ENCODE results near the gene FNDC3B.

Gene FNDC3B

GRCh38 chr3:172135185-172135584, 95.8 kb downstream of the FNDC3B start:
- DNase-seq (ENCODE audit: insufficient read length, low spot score) (no peak), FAIRE-seq (no peak)
- TF ChIP-seq CTCF (IDR thresholded peaks at IDR 0.05; ENCODE audit: insufficient read depth, missing control alignments), result no peak

- DNase-seq (ENCODE audit: insufficient read length, low spot score), result no peak
These were observed 96.4 kb downstream of the FNDC3B start for GRCh38 chr3:172135820-172136219.

GRCh38 chr3:172136330-172136729, 97.0 kb downstream of the FNDC3B start:
- DNase-seq (ENCODE audit: insufficient read length, low spot score), result no peak
- no peak for TF ChIP-seq CTCF (IDR thresholded peaks at IDR 0.05; ENCODE audit: insufficient read depth, missing control alignments)
- FAIRE-seq, result no peak

More at GRCh38 chr3:172135820-172136219, 96.4 kb downstream of the FNDC3B start:
- TF ChIP-seq CTCF (IDR thresholded peaks at IDR 0.05; ENCODE audit: insufficient read depth, missing control alignments), result no peak
- FAIRE-seq, result no peak

GRCh38 chr3:172137287-172138192, 98.2 kb downstream of the FNDC3B start:
- TF ChIP-seq CTCF (IDR thresholded peaks at IDR 0.05; ENCODE audit: insufficient read depth, missing control alignments), result no peak
- no peak for FAIRE-seq
- no peak for DNase-seq (ENCODE audit: insufficient read length, low spot score)

GRCh38 chr3:172138193-172138537, 98.8 kb downstream of the FNDC3B start:
- no peak for FAIRE-seq
- DNase-seq (ENCODE audit: insufficient read length, low spot score), result no peak
- no peak for TF ChIP-seq CTCF (IDR thresholded peaks at IDR 0.05; ENCODE audit: insufficient read depth, missing control alignments)

- DNase-seq (ENCODE audit: insufficient read length, low spot score) (no peak), FAIRE-seq (no peak)
- TF ChIP-seq CTCF (IDR thresholded peaks at IDR 0.05; ENCODE audit: insufficient read depth, missing control alignments), result no peak
These were observed 99.6 kb downstream of the FNDC3B start for GRCh38 chr3:172138792-172139507.
